ENCODE results near the gene PQBP1.
"Not testable (repeated sequence)": the region's sequence is repeated elsewhere in the genome, so short reads cannot be mapped to it uniquely, and the experiment has no call there.

DNA sequence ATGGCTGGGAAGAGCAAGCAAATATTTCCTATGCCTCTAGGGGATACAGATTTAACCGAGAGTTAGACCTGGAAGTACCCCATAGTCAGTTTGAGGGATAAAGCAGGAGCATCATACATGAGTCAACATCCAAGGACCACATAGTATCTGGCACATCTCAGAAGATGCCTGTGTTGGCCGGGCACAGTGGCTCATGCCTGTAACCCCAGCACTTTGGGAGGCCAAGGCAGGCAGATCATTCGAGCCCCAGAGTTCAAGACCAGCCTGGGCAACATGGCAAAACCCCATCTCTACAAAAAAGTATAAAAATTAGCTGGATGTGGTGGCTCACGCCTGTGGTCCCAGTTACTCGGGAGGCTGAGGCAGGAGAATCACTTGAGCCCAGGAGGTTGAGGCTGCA is 11.1 kb upstream of the PQBP1 start:
- TF ChIP-seq EZH2 (IDR thresholded peaks at IDR 0.05; ENCODE audit: borderline replicate concordance, insufficient read depth, low read depth, low read length, poor library complexity, severe bottlenecking); CTCF (IDR thresholded peaks at IDR 0.05): not testable (repeated sequence)
